ENCODE results near the gene ADIPOQ.
"Not testable (repeated sequence)": the region's sequence is repeated elsewhere in the genome, so short reads cannot be mapped to it uniquely, and the experiment has no call there.

DNA sequence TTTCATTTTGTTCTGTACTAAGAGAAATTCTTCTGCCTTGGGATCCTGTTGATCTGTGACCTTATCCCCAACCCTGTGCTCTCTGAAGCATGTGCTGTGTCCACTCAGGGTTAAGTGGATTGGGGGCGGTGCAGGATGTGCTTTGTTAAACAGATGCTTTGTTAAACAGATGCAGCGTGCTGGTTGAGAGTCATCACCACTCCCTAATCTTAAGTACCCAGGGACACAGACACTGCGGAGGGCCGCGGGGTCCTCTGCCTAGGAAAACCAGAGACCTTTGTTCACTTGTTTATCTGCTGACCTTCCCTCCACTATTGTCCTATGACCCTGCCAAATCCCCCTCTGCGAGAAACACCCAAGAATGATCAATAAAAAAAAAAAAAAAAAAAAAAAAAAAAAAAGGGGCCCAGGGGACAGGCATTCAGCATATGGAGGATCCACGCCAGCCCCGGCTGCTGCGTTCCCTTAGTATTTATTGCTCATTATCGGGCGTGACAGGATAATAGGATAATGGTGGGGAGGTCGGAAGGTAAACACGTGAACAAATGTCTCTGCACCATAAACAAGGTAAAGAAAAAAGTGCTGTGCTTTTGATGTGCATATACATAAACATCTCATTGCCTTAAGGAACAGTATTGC lies 22.8 kb downstream of the ADIPOQ start:
- TF ChIP-seq, protein P1, sequence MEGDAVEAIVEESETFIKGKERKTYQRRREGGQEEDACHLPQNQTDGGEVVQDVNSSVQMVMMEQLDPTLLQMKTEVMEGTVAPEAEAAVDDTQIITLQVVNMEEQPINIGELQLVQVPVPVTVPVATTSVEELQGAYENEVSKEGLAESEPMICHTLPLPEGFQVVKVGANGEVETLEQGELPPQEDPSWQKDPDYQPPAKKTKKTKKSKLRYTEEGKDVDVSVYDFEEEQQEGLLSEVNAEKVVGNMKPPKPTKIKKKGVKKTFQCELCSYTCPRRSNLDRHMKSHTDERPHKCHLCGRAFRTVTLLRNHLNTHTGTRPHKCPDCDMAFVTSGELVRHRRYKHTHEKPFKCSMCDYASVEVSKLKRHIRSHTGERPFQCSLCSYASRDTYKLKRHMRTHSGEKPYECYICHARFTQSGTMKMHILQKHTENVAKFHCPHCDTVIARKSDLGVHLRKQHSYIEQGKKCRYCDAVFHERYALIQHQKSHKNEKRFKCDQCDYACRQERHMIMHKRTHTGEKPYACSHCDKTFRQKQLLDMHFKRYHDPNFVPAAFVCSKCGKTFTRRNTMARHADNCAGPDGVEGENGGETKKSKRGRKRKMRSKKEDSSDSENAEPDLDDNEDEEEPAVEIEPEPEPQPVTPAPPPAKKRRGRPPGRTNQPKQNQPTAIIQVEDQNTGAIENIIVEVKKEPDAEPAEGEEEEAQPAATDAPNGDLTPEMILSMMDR (IDR thresholded peaks at IDR 0.05; ENCODE audit: low read length) = not testable (repeated sequence)
- not testable (repeated sequence) for TF ChIP-seq EZH2 (optimal IDR thresholded peaks at IDR 0.05; ENCODE audit: low read depth, low read length); EZH2phosphoT487 (IDR thresholded peaks at IDR 0.05; ENCODE audit: low read length)
